NT2/D1 (cell line): ENCODE data around the gene CCDC174.

Experiments used
- DNase-seq: peaks from one replicate; pipeline ENCODE4 v3.0.0-alpha.2; 2011; ENCODE audit warnings: low read depth, low spot score
- H3K27me3 ChIP-seq: 2 replicates; pipeline ENCODE4 v1.6.0; 2011; ENCODE audit warnings: mild to moderate bottlenecking; ENCODE audit not compliant: insufficient read length, insufficient read depth
- H3K36me3 ChIP-seq: 2 replicates; pipeline ENCODE4 v1.6.1; 2011; ENCODE audit warnings: mild to moderate bottlenecking, low read length, mixed read lengths; ENCODE audit not compliant: insufficient read depth, insufficient read length
- H3K4me1 ChIP-seq: 2 replicates; pipeline ENCODE4 v1.5.1; 2011; ENCODE audit not compliant: insufficient read depth, insufficient read length
- H3K4me3 ChIP-seq: 2 replicates; pipeline ENCODE4 v1.5.1; 2011; ENCODE audit warnings: low read depth; ENCODE audit not compliant: insufficient read length
- H3K9ac ChIP-seq: 2 replicates; pipeline ENCODE4 v1.6.0; 2011; ENCODE audit warnings: low read depth; ENCODE audit not compliant: insufficient read length
- H3K9me3 ChIP-seq: 2 replicates; pipeline ENCODE4 v1.5.1; 2011; ENCODE audit warnings: mild to moderate bottlenecking, low read length; ENCODE audit not compliant: insufficient read depth
- SUZ12 ChIP-seq: IDR thresholded peaks from 2 replicates; pipeline ENCODE4 v1.6.1; 2011; ENCODE audit not compliant: insufficient read length, insufficient read depth; ENCODE audit errors: extremely low read depth
- YY1 ChIP-seq: IDR thresholded peaks from 2 replicates; pipeline ENCODE4 v1.6.1; 2011; ENCODE audit not compliant: insufficient read length, insufficient read depth
- ZNF274 ChIP-seq: IDR thresholded peaks from 2 replicates; pipeline ENCODE4 v1.6.1; 2011; ENCODE audit warnings: mild to moderate bottlenecking, low read depth, low read length

The CCDC174 gene

GRCh38 chr3:14651440-14652251 is at the start of gene CCDC174:
Gene CCDC174, plus strand, starts transcription at chr3:14651762. Its CDS starts 75 bp downstream, at chr3:14651837.
- Histone ChIP-seq H3K4me3 (peak within 1 kb of the TSS; percentile 98), H3K27me3 (no peaks in the 10 kb centered on the region), H3K36me3 (peaks cover 28% of the 10 kb centered on the region), H3K9ac (peak within 1 kb of the TSS; percentile 97), H3K9me3 (no peaks in the 10 kb centered on the region), H3K4me1 (no peaks in the 10 kb centered on the region)
- DNase-seq: peak; percentile 99
- TF ChIP-seq SUZ12: no peak
- no peak for TF ChIP-seq ZNF274
- peak; percentile 100 for TF ChIP-seq YY1

- no peaks in the 10 kb centered on the region for H3K36me3 ChIP-seq
- H3K4me3 ChIP-seq: peak overlapping the region; percentile 64
- peaks cover 19% of the 10 kb centered on the region for H3K4me1 ChIP-seq
- DNase-seq: no peak
- H3K9ac ChIP-seq: peak overlapping the region; percentile 87
- TF ChIP-seq YY1 (no peak), SUZ12 (no peak), ZNF274 (no peak)
- H3K27me3 ChIP-seq: peaks cover 13% of the 10 kb centered on the region
- H3K9me3 ChIP-seq: no peaks in the 10 kb centered on the region
These were observed 49.4 kb upstream of the CCDC174 start for GRCh38 chr3:14602006-14602803.

DNA sequence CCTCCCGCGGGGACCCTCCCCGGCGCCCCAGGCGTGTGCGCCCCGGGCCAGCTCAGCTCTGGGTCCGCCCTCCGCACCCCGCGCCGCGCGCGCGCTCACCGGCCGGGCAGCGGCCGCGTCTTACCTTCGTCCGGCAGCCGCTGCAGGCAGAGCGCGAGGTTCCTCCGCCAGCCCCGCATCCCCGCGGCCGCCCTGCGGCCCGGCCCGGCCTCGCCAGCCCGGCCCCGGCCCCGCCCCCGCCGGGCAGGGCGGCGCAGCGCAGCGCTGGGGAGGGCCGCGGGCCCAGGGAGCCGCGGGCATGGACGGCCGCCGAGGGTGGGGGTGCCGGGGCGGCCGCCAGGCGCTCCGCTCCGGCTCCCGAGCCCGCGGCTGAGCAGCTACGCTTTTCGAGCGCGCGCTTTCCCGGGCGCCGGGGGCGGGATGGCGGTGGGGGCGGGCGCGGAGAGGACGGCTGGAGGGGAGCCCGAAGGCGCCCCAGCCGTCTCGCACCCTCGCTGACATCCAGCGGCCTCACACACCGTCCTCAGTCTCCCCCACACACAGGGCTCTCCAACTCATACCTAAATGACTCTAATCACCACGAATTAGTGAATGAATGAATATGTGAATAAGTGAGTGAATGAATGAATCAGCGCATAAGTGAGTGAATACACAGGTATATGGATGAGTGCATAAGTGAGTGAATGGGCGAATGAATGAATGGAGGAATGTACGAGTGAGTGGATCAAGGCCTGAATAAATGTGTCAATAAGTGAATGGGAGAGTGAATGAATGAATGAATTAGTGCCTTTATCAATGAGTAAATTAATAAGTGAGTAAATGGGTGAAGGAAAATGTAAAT is 48.5 kb upstream of the CCDC174 start:
- H3K9ac ChIP-seq: peak overlapping the region; percentile 87
- peaks cover 13% of the 10 kb centered on the region for H3K27me3 ChIP-seq
- no peak for TF ChIP-seq YY1
- no peak for TF ChIP-seq ZNF274
- TF ChIP-seq SUZ12: no peak
- H3K4me3 ChIP-seq: peak overlapping the region; percentile 64
- no peaks in the 10 kb centered on the region for H3K36me3 ChIP-seq
- peaks cover 20% of the 10 kb centered on the region for H3K4me1 ChIP-seq
- H3K9me3 ChIP-seq: no peaks in the 10 kb centered on the region
- no peak for DNase-seq

DNA sequence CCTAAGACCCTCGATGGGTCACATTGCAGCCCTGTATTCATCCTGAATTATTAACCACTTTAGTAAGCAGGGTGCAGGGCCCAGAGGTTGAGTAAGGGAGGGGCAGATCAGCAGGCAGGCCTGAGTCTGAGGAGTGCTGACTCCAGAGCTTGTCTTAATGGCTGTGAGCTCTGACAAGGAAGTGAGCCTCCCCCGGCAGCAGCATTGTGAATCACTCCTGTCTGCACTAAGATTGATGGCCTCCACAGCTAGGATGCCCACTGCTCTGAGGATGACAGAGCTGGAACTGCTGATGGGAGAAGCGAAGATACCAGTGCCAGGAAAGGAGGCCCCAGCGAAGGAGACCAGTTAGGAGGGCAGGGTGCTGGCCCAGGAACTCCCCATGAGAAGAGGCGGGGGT is 46.5 kb upstream of the CCDC174 start:
- Histone ChIP-seq H3K9ac (no peak overlapping the region), H3K4me3 (no peak overlapping the region), H3K9me3 (no peaks in the 10 kb centered on the region), H3K27me3 (peaks cover 9% of the 10 kb centered on the region), H3K36me3 (no peaks in the 10 kb centered on the region), H3K4me1 (peaks cover 23% of the 10 kb centered on the region)
- DNase-seq: no peak
- TF ChIP-seq ZNF274 (no peak), SUZ12 (no peak), YY1 (no peak)

DNA sequence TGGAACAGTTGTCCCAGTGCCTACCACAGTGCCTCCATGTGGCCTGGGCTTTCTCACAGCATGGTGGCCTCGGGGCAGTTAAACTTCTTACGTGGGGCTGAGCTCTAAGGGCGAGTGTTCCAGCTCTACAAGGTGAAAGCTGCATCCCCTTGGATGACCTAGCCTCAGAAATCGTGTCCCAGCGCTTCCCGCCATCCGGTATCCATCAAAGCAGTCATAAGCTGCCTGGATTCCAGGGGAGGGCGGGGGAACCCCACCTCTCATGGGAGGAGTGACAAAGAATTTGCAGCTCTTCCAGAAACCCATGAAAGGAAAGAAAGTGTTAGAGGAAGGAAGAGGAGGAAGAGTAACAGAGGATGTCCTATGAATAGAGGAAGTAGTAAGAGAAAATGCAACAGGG is 45.8 kb upstream of the CCDC174 start:
- no peak overlapping the region for H3K9ac ChIP-seq
- peaks cover 23% of the 10 kb centered on the region for H3K4me1 ChIP-seq
- H3K4me3 ChIP-seq: no peak overlapping the region
- H3K27me3 ChIP-seq: peaks cover 9% of the 10 kb centered on the region
- TF ChIP-seq SUZ12 (no peak), ZNF274 (no peak), YY1 (no peak)
- DNase-seq: no peak
- no peaks in the 10 kb centered on the region for H3K36me3 ChIP-seq
- no peaks in the 10 kb centered on the region for H3K9me3 ChIP-seq

- H3K27me3 ChIP-seq: peaks cover 7% of the 10 kb centered on the region
- no peaks in the 10 kb centered on the region for H3K9me3 ChIP-seq
- TF ChIP-seq SUZ12: no peak
- TF ChIP-seq YY1: no peak
- no peak for TF ChIP-seq ZNF274
- DNase-seq: no peak
- no peaks in the 10 kb centered on the region for H3K36me3 ChIP-seq
- peaks cover 16% of the 10 kb centered on the region for H3K4me1 ChIP-seq
- no peak overlapping the region for H3K4me3 ChIP-seq
- H3K9ac ChIP-seq: no peak overlapping the region
These were observed 44.8 kb upstream of the CCDC174 start for GRCh38 chr3:14606669-14607339.
